GM04503 (cell line): ENCODE measurements around the gene NPTXR.

Source experiments
- DNase-seq: peaks from one replicate; pipeline ENCODE4 v3.0.0-alpha.2; 2012; ENCODE audit warnings: low read depth

Gene NPTXR

GRCh38 chr22:38793721-38794466 is 49.9 kb downstream of the NPTXR start, which contains the start of gene DNAL4:
Gene DNAL4, minus strand, starts transcription at chr22:38794143. Its CDS starts 11,412 bp downstream, at chr22:38782731.
- peak; percentile 94 for DNase-seq

GRCh38 chr22:38793317-38793716 is 50.5 kb downstream of the NPTXR start:
- no peak for DNase-seq

GRCh38 chr22:38792833-38793232 is 51.0 kb downstream of the NPTXR start:
- DNase-seq = no peak

GRCh38 chr22:38789606-38790005 is 54.2 kb downstream of the NPTXR start:
- no peak for DNase-seq

GRCh38 chr22:38788846-38789245 is 55.0 kb downstream of the NPTXR start:
- DNase-seq = no peak

GRCh38 chr22:38788021-38788816 is 55.6 kb downstream of the NPTXR start:
- DNase-seq = peak; percentile 88

GRCh38 chr22:38786631-38787030 is 57.2 kb downstream of the NPTXR start:
- DNase-seq = no peak

- no peak for DNase-seq
These were observed 59.0 kb downstream of the NPTXR start for GRCh38 chr22:38784856-38785255.

- DNase-seq = no peak
These were observed 59.8 kb downstream of the NPTXR start for GRCh38 chr22:38784035-38784434.

- no peak for DNase-seq
These were observed 60.7 kb downstream of the NPTXR start for GRCh38 chr22:38783095-38783615.

GRCh38 chr22:38782402-38783094 is 61.3 kb downstream of the NPTXR start:
- no peak for DNase-seq

GRCh38 chr22:38781033-38781432 is 62.8 kb downstream of the NPTXR start:
- DNase-seq = no peak

- DNase-seq = no peak
These were observed 66.6 kb downstream of the NPTXR start for GRCh38 chr22:38777087-38777671.

- no peak for DNase-seq
These were observed 67.7 kb downstream of the NPTXR start for GRCh38 chr22:38776086-38776485.

- no peak for DNase-seq
These were observed 68.2 kb downstream of the NPTXR start for GRCh38 chr22:38775656-38776055.

- DNase-seq = no peak
These were observed 69.2 kb downstream of the NPTXR start for GRCh38 chr22:38774496-38775166.

- DNase-seq = no peak
These were observed 70.4 kb downstream of the NPTXR start for GRCh38 chr22:38773363-38773946.

- DNase-seq = no peak
These were observed 71.3 kb downstream of the NPTXR start for GRCh38 chr22:38772623-38772873.

GRCh38 chr22:38770257-38770949 is 73.4 kb downstream of the NPTXR start:
- DNase-seq = no peak
